ENCODE measurements around the gene GPN1.
"Not testable (repeated sequence)": the region's sequence is repeated elsewhere in the genome, so short reads cannot be mapped to it uniquely, and the experiment has no call there.

Gene GPN1

DNA sequence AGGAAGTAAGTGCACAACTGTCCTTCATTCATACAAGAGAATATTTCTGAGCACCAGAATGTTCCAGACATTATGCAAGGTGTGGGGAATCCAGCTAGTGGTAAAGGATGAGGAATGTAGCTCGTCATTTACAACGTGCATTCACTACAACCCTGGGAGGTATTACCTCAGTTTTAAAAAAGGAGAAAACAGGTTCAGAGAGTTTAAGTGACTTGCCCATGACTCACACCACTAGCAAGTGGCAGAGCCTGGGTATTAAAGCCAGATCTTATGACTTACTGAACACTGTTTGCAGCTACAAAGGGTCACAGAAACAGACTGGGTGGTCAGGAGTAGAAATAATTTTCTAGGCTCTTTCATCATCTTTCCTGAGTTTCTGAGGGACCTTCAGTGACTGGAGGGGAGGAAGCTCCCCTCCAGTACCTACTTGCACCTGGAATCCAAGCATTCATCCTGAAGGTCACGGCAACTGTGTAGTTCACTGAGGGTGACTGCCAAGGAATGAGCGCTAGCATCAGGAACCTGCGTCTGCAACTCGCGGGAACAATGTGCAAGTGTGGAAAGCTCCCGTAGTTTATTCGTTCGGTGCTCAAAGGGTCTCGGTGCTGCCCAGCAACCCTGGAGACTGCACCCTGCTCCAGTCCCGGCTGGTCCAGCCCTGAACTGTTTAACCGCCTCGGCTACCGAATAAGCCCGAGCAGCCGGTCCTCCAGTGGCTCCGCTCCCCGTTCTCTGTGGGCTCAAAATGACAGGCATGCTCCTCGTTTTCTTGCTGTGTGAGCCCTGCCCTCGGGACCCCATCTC lies 685 bp upstream of the GPN1 start:
- DNase-seq, result no peak

DNA sequence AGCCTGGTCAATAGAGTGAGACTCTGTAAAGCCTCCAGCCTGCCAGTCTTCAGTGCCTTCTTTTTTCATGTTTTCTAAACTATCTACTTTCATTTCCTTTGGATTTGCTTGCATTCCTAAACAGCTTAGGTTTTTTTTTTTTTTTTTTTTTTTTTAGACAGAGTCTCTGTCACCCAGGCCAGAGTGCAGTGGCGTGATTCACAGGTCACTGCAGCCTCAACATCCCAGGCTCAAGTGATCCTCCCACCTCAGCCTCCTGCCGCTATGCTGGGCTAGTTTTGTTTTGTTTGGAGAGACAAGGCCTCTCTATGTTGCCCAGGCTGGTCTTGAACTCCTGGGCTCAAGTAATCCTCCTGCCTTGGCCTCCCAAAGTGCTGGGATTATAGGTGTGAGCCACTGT lies 1.4 kb downstream of the GPN1 start:
- DNase-seq, result not testable (repeated sequence)

DNA sequence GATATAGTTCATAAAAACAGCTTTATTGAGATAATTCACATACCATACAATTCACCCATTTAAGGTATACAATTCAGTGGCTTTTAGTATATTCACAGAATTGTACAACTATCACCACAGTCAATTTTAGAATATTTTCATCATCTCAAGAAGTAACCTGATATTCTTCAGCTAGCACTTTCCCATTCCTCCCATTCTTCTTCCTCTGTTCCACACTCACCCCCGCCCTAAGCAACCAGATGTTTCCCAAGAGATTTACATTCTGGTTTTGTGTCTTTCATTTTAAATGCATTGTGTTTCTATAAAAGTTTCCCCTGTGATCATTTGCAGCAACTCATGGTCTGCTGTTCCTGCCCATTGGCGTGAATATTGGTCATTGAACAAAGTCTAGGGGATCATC lies 5.4 kb downstream of the GPN1 start:
- no peak for DNase-seq

- DNase-seq, result no peak
These were observed 7.9 kb downstream of the GPN1 start for GRCh38 chr2:27636766-27637165.

DNA sequence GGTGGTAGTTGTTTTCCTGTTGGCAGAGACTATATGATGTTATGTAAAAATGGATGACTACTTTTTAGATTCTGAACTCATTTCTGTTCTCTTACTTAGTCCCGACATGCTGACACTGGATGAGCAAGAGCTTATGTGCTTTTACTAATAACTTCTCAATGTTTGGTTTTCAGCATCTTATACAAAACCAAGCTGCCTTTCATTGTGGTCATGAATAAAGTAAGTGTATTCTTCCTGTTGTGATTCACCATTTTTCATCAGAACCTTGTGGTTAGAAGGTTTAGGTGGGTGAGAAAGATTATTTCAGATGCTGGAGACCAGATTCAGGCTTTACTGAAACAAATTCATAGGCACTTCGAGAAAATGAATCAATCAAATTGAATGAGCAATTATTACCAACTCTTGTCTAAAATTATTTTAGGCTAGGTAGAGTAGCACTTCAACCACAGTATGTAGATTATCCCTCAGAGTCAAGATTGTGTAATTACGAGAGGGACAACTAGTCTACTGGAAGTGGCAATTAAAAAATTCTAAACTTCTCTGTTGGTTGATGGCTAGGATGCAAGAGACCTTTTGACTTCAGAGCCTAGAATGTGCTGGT lies 9.3 kb downstream of the GPN1 start:
- DNase-seq, result no peak

GRCh38 chr2:27638709-27639108 lies 9.9 kb downstream of the GPN1 start:
- DNase-seq, result no peak

DNA sequence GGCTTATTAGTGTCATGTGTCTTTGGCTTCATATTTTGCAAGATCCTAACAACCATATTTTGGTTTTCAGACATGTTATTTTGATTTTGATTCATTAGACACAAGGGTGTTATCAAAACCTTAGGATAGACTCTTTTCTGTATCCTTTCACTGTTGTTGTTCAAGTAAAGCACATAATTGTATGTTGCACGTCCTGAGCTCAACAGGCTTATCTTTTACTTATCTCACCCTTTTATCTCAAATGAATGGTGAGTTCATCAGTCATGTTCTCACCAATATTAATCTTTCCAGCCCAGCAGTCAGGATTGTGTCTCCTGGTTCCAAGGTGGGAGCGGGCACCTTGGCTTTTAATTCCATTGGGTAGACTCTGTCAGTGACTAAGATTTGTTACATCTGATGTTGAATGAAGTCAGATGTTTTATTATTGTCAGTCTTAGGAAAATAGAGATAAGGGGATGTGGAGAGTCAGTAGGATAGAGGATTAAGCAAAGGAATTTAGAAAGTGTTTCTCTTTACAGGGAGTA lies 11.9 kb downstream of the GPN1 start:
- no peak for DNase-seq

- DNase-seq, result no peak
These were observed 16.3 kb downstream of the GPN1 start for GRCh38 chr2:27645197-27645596.

DNA sequence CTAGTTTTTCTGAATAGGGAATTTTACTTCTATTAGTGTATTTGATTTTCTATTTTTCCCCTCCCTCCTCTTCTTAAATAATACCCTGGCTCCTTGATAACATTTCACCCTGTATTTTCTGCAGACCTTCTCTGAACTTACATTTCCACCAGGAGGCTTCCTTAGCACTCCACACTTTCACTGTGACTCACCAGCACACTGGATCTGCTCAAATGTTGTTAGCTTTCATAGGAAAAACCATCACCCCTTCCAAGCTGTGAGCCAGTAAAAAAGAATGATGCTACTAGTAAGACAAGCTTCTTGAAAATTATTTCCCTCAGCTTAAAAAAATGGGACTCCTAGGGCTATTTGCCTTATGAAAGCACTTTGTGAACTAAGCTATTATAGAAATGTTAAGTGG lies 18.4 kb downstream of the GPN1 start:
- DNase-seq, result no peak

GRCh38 chr2:27647737-27648136 lies 18.9 kb downstream of the GPN1 start:
- DNase-seq, result no peak

GRCh38 chr2:27651056-27651455 lies 22.2 kb downstream of the GPN1 start:
- no peak for DNase-seq

- DNase-seq, result no peak
These were observed 23.5 kb downstream of the GPN1 start for GRCh38 chr2:27652341-27652740.

- no peak for DNase-seq
These were observed 23.9 kb downstream of the GPN1 start for GRCh38 chr2:27652790-27653189.

DNA sequence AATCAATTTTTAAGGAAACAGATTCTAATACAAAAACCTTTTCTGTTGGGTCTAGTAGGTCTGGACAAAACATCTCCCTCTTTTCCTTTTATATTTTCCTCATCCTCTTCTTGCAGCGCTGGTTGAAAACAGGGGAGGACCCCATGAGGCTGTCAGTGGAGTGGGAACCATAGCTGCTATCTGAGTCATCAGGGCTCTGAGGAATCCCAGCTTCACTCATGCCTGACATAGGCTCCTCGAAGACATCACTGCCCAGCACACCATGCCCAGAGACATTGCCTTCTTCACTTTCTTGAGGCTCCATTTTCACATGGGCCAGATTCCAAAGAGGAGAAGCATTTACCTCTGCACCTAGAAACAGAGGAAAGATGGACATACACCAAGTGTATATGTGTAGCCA lies 24.5 kb downstream of the GPN1 start:
- DNase-seq, result no peak

DNA sequence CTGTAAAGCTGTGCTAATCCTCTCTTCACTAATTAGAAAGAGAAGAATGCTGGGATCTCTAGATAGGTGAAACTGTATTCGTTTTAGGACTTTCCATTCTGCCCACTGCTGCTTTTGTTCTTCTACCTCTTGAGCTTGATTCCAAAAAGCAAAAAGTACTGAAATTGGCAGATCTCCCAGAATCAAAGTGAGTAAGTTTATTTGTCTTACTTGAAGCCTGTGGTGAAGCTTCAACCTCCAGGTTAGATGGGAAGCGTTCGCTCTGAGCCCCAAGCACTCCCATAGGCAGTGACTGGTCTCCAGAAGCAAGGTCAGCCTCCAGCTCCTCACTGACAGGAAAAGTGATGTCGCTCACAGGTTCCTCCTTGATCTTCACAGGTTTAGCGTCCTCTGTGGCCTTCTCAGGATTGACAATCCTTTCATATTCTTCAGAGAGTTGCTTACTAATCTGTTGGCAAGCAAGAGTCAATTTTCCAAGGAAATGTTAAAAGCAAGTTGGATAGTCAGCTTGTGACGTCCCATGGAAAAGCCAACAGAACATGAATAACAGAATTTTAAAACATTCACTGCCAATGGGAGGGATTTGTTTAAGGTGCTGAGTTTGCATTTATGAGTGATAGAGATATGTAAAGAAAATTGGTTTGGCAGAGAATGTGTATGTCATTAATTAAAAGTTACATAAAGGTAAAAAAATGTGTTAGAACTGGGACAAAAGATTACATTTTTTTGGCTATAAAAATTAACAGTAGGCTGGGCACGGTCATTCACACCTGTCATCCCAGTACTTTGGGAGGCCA lies 26.5 kb downstream of the GPN1 start:
- no peak for DNase-seq

GRCh38 chr2:27661371-27661770 lies 32.5 kb downstream of the GPN1 start:
- DNase-seq, result no peak

GRCh38 chr2:27663285-27664153 lies 34.7 kb downstream of the GPN1 start, which contains the start of the genes SLC4A1AP and SUPT7L:
Gene SLC4A1AP (plus strand): TSS chr2:27663889. CDS start chr2:27663915, 26 bp downstream.
Gene SUPT7L (minus strand): TSS chr2:27663614. CDS start chr2:27662192, 1,422 bp downstream.
- DNase-seq, result peak; percentile 66

DNA sequence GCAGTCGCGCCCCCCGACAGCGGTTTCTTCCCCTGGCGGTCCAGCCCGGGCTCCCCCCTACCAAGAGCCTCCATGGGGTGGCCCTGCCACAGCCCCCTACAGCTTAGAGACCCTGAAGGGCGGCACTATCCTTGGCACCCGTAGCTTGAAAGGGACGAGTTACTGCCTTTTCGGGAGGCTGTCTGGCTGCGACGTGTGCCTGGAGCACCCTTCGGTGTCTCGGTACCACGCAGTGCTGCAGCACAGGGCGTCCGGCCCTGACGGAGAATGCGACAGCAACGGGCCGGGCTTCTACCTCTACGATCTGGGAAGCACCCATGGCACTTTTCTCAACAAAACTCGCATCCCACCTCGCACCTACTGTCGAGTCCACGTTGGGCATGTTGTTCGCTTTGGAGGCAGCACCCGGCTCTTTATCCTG lies 35.3 kb downstream of the GPN1 start:
- no peak for DNase-seq

DNA sequence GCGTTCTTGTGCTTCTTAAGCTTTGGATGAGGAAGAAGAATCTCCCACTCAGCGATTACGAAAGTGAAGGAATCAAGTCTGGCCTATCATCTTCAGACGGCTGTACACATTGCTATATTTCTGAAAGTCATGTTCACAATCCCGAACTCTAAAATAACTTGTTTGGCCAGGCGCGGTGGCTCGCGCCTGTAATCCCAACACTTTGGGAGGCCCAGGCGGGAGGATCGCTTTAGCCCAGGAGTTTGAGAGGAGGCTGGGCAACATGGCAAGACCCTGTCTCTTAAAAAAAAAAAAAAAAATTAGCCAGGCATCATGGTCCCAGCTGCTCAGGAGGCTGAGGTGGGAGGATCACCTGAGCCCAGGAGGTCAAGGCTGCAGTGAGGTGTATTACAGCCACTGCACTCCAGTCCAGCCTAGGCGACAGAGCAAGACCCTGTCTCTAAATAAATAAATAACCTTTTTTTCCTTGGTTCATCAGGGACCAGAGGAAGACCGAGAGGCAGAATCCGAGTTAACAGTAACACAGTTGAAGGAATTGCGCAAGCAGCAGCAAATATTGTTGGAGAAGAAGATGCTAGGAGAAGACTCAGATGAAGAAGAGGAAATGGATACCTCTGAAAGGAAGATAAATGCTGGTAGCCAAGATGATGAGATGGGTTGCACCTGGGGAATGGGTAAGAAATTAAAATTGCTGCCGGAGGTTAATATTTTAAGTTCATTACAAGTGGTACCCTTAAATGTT lies 35.9 kb downstream of the GPN1 start:
- DNase-seq, result no peak

- no peak for DNase-seq
These were observed 38.6 kb downstream of the GPN1 start for GRCh38 chr2:27667446-27667845.

DNA sequence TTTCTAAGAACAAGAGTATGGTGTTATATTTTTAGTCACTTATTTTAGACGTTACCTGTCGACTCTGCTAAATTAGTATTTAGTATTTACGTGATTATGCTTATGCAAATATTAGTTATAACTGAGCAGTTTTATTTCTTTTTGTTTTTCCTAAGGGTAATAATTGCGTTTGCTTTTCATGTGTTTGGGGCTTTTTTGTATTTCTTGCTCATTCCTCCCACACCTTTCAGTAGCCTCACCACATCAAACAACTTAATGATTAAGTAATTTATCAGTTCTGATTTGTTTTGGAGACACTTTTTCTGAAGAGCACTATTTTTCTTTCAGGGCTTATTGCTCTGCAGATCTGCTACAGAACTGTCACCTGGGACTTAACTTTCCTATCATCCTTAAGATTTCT lies 42.4 kb downstream of the GPN1 start:
- no peak for DNase-seq
